Measurements from ENCODE around the gene NUMB. TPM values are rescaled to one million over a fixed set of nuclear protein-coding genes. Genes with fewer than 3 reads are reported as not detected.

The NUMB gene
- total RNA-seq, 3 donors from 2014 or later (not counting 1 experiment from before 2014, with no cell fraction given), result 50.0 to 67.4 (median 56.3) TPM

- Mint-ChIP-seq H3K4me3 (no peak overlapping the region), H3K36me3 (no peaks in the 10 kb centered on the region), H3K27me3 (ENCODE audit: low read depth in 2 of 2) (peaks cover 14 to 18% of the 10 kb centered on the region in 2 donors), H3K27ac (no peak overlapping the region), H3K9me3 (no peaks in the 10 kb centered on the region), H3K4me1 (peaks cover 14 to 23% of the 10 kb centered on the region in 2 donors)
- WGBS (ENCODE audit: insufficient coverage), result 100% methylated on average over 1 of the region's 1 CpG
- peaks cover 22% of the 10 kb centered on the region for H3K4me1 ChIP-seq (ENCODE audit: control insufficient read depth, insufficient read depth, low read length)
- no peak overlapping the region for H3K4me3 ChIP-seq (ENCODE audit: low read length)
- H3K27me3 ChIP-seq (ENCODE audit: control insufficient read depth, insufficient read depth, low read length), result peaks cover 13% of the 10 kb centered on the region
- no peak overlapping the region for H3K27ac ChIP-seq (ENCODE audit: low read length)
- TF ChIP-seq CTCF (IDR thresholded peaks at IDR 0.05), result no peak
- H3K36me3 ChIP-seq (ENCODE audit: control insufficient read depth, insufficient read depth, low read length), result no peaks in the 10 kb centered on the region
- intact Hi-C loops (cut with micrococcal nuclease), result no loop called here
- DNase-seq (no peak), ATAC-seq (no peak)
- H3K9me3 ChIP-seq (ENCODE audit: control insufficient read depth, insufficient read depth, low read length), result no peaks in the 10 kb centered on the region
Observed at GRCh38 chr14:73249108-73249507, 209.2 kb downstream of the NUMB start.

- Mint-ChIP-seq H3K27me3 (ENCODE audit: low read depth in 2 of 2) (peaks cover 21 to 26% of the 10 kb centered on the region in 2 donors), H3K36me3 (no peaks in the 10 kb centered on the region), H3K27ac (no peak overlapping the region), H3K4me3 (peak overlapping the region; percentile 4), H3K4me1 (peaks cover 14 to 29% of the 10 kb centered on the region in 2 donors), H3K9me3 (no peaks in the 10 kb centered on the region)
- intact Hi-C loops (cut with micrococcal nuclease), result no loop called here
- Histone ChIP-seq H3K36me3 (ENCODE audit: control insufficient read depth, insufficient read depth, low read length) (no peaks in the 10 kb centered on the region), H3K27me3 (ENCODE audit: control insufficient read depth, insufficient read depth, low read length) (peaks cover 13% of the 10 kb centered on the region), H3K9me3 (ENCODE audit: control insufficient read depth, insufficient read depth, low read length) (no peaks in the 10 kb centered on the region), H3K27ac (ENCODE audit: low read length) (no peak overlapping the region), H3K4me1 (ENCODE audit: control insufficient read depth, insufficient read depth, low read length) (peaks cover 22% of the 10 kb centered on the region), H3K4me3 (ENCODE audit: low read length) (no peak overlapping the region)
- WGBS (ENCODE audit: insufficient coverage), result 71% methylated on average over 9 of the region's 9 CpGs
- ATAC-seq, result no peak
- TF ChIP-seq CTCF (IDR thresholded peaks at IDR 0.05), result no peak
- DNase-seq, result no peak
Observed at GRCh38 chr14:73248108-73248868, 210.1 kb downstream of the NUMB start.

GRCh38 chr14:73246387-73247150 lies 211.8 kb downstream of the NUMB start:
- H3K4me3 ChIP-seq (ENCODE audit: low read length), result peak overlapping the region; percentile 53

More at GRCh38 chr14:73246387-73247150, 211.8 kb downstream of the NUMB start:
- H3K27me3 ChIP-seq (ENCODE audit: control insufficient read depth, insufficient read depth, low read length), result peaks cover 16% of the 10 kb centered on the region
- ATAC-seq (no peak), DNase-seq (no peak)
- Mint-ChIP-seq H3K4me3 (peak overlapping the region; percentile 92), H3K9me3 (no peaks in the 10 kb centered on the region), H3K27ac (peak overlapping the region; percentile 1 to 38), H3K4me1 (peaks cover 14 to 34% of the 10 kb centered on the region in 2 donors), H3K36me3 (no peaks in the 10 kb centered on the region), H3K27me3 (ENCODE audit: low read depth in 2 of 2) (peaks cover 31 to 43% of the 10 kb centered on the region in 2 donors)
- no peaks in the 10 kb centered on the region for H3K9me3 ChIP-seq (ENCODE audit: control insufficient read depth, insufficient read depth, low read length)
- intact Hi-C loops (cut with micrococcal nuclease), result no loop called here
- peaks cover 22% of the 10 kb centered on the region for H3K4me1 ChIP-seq (ENCODE audit: control insufficient read depth, insufficient read depth, low read length)
- H3K36me3 ChIP-seq (ENCODE audit: control insufficient read depth, insufficient read depth, low read length), result no peaks in the 10 kb centered on the region
- H3K27ac ChIP-seq (ENCODE audit: low read length), result no peak overlapping the region
- 68% methylated on average over 15 of the region's 18 CpGs for WGBS (ENCODE audit: insufficient coverage)
- TF ChIP-seq CTCF (IDR thresholded peaks at IDR 0.05), result no peak

Measured in natural killer cell (primary cell).